H1 (cell line): Measurements from ENCODE around the gene FBN1.

Source experiments
- E2F6 ChIP-seq: IDR thresholded peaks from 2 replicates; pipeline ENCODE4 v1.6.1; 2012; ENCODE audit warnings: inconsistent platforms
- EZH2 ChIP-seq: fragments of 200-600 bp; sonication (generic); IDR thresholded peaks from 2 replicates; pipeline ENCODE4 v1.7.1; 2012; ENCODE audit warnings: low read depth, mild to moderate bottlenecking, moderate library complexity, low read length, inconsistent platforms; ENCODE audit not compliant: severe bottlenecking
- GTF2F1 ChIP-seq: IDR thresholded peaks from 2 replicates; pipeline ENCODE4 v1.6.1; 2012; ENCODE audit warnings: low read depth, low read length, improper control_type of control experiment, borderline replicate concordance
- HDAC6 ChIP-seq: IDR thresholded peaks from one replicate; pipeline ENCODE4 v1.7.1; 2012; ENCODE audit warnings: low read depth, mild to moderate bottlenecking, inconsistent platforms, low read length, moderate library complexity
- POLR2A ChIP-seq, 2 experiments: IDR thresholded peaks; 1 replicate in 1 of 2; 2 replicates in 1 of 2; pipeline ENCODE4 v1.6.1; 2011; ENCODE audit warnings: low read depth in 2 of 2, low read length in 2 of 2, mild to moderate bottlenecking in 2 of 2; ENCODE audit errors: control extremely low read depth in 1 of 2
- POLR2AphosphoS5 ChIP-seq: IDR thresholded peaks from 2 replicates; pipeline ENCODE4 v1.6.1; 2011; ENCODE audit warnings: low read depth, low read length
- RFX5 ChIP-seq: IDR thresholded peaks from 2 replicates; pipeline ENCODE4 v1.6.1; 2011; ENCODE audit warnings: low read depth, low read length, improper control_type of control experiment, borderline replicate concordance
- TEAD4 ChIP-seq: IDR thresholded peaks from 2 replicates; pipeline ENCODE4 v1.6.1; 2012; ENCODE audit warnings: low read depth, low read length, inconsistent platforms, mixed read lengths
- TF ChIP-seq, protein P1 (sequence below), 3 experiments: IDR thresholded peaks; 1 replicate in 2 of 3; 2 replicates in 1 of 3; pipeline versions ENCODE4 v1.5.1 to v1.6.1; 2011; ENCODE audit warnings: low read length in 3 of 3, mild to moderate bottlenecking in 3 of 3, inconsistent platforms in 2 of 3, low read depth in 1 of 3, moderate library complexity in 1 of 3; ENCODE audit not compliant: insufficient read depth in 1 of 3; ENCODE audit errors: control extremely low read depth in 1 of 3
- TF ChIP-seq, protein P2 (sequence below): IDR thresholded peaks from 2 replicates; pipeline ENCODE4 v1.6.1; 2011; ENCODE audit warnings: low read depth, mild to moderate bottlenecking, low read length; ENCODE audit not compliant: insufficient read depth

DNA sequence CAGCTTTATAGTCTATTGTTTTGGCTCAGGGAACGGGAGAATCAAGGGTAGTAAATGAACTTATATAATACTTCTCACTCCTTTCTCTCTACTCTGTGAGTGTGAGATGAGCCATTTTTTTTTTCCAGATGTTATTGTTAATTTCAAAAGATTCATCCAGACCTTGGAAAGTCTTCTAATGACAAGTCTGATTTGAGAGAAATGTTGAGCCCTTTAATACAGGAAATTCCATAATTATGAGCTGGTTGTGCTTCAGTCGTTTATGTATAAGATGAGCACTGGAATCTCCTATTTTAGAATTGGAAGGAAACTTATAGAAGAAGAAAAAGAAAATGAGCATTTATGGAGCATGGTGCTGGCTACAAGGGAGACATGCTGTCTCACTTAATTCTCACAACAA, 92.0 kb downstream of the FBN1 start:
- TF ChIP-seq, protein P1, sequence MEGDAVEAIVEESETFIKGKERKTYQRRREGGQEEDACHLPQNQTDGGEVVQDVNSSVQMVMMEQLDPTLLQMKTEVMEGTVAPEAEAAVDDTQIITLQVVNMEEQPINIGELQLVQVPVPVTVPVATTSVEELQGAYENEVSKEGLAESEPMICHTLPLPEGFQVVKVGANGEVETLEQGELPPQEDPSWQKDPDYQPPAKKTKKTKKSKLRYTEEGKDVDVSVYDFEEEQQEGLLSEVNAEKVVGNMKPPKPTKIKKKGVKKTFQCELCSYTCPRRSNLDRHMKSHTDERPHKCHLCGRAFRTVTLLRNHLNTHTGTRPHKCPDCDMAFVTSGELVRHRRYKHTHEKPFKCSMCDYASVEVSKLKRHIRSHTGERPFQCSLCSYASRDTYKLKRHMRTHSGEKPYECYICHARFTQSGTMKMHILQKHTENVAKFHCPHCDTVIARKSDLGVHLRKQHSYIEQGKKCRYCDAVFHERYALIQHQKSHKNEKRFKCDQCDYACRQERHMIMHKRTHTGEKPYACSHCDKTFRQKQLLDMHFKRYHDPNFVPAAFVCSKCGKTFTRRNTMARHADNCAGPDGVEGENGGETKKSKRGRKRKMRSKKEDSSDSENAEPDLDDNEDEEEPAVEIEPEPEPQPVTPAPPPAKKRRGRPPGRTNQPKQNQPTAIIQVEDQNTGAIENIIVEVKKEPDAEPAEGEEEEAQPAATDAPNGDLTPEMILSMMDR (IDR thresholded peaks at IDR 0.05; ENCODE audit: control extremely low read depth in 1 of 3, insufficient read depth in 1 of 3, low read depth in 1 of 3, low read length in 3 of 3): no peak
- TF ChIP-seq RFX5: no peak
- no peak for TF ChIP-seq EZH2
- no peak for TF ChIP-seq E2F6
- TF ChIP-seq TEAD4: no peak
- TF ChIP-seq HDAC6: no peak
- TF ChIP-seq, protein P2, sequence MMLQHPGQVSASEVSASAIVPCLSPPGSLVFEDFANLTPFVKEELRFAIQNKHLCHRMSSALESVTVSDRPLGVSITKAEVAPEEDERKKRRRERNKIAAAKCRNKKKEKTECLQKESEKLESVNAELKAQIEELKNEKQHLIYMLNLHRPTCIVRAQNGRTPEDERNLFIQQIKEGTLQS: no peak
- no peak for TF ChIP-seq GTF2F1
- no peak for TF ChIP-seq POLR2AphosphoS5
- TF ChIP-seq POLR2A (IDR thresholded peaks at IDR 0.05; ENCODE audit: control extremely low read depth in 1 of 2, low read depth in 2 of 2, low read length in 2 of 2): no peak
